GM19372 (cell line): ENCODE results near the gene TIFAB.
"Not testable (repeated sequence)": the region's sequence is repeated elsewhere in the genome, so short reads cannot be mapped to it uniquely, and the experiment has no call there.

Experiments
- ATAC-seq: cut with Tn5 transposase; IDR thresholded peaks from one replicate; pipeline ENCODE4 v1.9.1; 2021; ENCODE audit warnings: mild to moderate bottlenecking, low read depth, moderate library complexity; ENCODE audit not compliant: unreplicated experiment

Gene TIFAB, protein sequence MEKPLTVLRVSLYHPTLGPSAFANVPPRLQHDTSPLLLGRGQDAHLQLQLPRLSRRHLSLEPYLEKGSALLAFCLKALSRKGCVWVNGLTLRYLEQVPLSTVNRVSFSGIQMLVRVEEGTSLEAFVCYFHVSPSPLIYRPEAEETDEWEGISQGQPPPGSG

GRCh38 chr5:135452321-135453030 lies at the start of gene TIFAB:
TSS of gene TIFAB (minus strand) at chr5:135452351. CDS start at chr5:135449939, 2,412 bp downstream.
- ATAC-seq, result no peak

DNA sequence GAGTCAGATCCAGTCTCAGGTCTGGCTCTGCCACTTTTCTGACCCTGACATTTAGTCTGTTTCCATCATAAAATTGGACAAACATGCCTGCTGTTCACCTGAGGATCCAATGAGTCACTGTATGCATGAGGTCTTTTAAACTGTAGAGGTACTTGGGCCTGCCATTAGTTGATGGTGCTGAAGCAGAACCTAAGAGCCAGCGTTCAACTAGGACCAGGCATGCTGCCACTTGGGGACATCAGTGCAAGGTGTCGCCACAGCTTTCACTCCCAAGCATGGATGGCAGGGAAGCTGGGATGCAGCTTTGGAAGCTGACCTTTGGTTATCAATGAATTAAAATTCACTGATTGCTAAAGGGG lies 46.5 kb upstream of the TIFAB start:
- ATAC-seq, result no peak

DNA sequence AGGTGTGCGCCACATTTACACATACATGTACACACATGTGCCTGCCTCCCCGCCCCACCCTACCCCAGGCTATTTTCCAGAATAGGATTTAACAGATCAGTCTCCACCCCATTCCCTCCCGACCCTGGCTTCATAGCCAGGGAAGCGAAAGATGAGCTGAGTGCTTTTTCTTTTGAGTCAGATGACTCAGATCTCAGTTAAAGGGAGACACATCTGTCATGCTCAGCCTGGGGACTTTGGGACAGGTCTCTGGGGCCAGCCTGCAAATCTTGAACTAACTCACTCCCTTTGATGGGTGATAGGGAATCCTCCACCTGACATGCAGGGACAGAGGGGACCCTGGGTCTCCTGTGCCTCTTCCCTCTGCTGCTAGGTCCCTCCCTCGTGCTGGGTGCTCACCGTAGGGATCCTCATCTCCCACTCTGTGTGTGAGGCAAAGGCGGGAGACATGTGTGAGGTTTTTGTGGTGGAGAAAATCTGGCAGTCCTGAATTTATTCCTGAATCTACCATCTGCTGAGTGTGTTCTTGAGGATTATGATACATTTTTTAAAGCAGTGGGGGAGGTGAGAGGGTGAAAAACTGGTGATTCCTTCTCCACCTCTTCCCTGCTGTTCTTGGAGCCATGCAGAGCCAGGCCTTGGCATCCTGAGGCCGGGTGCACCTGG lies 46.0 kb upstream of the TIFAB start:
- ATAC-seq, result no peak

- ATAC-seq, result not testable (repeated sequence)
These were observed 43.4 kb upstream of the TIFAB start for GRCh38 chr5:135495531-135495930.

GRCh38 chr5:135494196-135494595 lies 42.0 kb upstream of the TIFAB start:
- ATAC-seq, result no peak

GRCh38 chr5:135493406-135494180 lies 41.4 kb upstream of the TIFAB start:
- no peak for ATAC-seq

GRCh38 chr5:135492319-135492626 lies 40.1 kb upstream of the TIFAB start:
- ATAC-seq, result no peak

GRCh38 chr5:135491552-135492318 lies 39.6 kb upstream of the TIFAB start:
- ATAC-seq, result no peak

DNA sequence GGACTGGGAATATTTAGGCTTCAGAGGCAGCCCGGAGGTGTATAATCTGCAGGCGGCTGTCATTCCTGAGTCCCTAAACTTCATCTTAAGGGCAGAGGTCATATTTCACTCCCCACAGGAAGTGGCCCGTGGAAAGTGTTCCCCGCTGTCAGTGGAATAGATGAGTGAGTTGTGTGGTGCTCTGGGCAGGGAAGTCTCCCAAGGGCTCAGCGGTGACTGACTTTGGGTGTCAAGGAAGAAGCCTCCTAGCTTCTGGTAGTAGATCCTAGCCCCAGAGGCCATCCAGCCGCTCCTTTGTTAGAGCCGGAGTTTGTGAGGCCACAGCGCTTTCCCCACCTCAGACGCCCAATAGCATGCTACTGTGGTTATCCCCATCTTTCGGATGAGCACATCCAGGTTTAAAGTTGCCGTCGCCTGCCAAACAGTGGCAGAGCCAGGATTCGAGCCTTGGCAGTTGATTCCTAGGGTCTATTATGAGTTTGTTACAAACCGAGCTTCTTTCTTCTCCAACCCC lies 38.9 kb upstream of the TIFAB start:
- ATAC-seq, result no peak

GRCh38 chr5:135490245-135491037 lies 38.3 kb upstream of the TIFAB start:
- ATAC-seq, result no peak

DNA sequence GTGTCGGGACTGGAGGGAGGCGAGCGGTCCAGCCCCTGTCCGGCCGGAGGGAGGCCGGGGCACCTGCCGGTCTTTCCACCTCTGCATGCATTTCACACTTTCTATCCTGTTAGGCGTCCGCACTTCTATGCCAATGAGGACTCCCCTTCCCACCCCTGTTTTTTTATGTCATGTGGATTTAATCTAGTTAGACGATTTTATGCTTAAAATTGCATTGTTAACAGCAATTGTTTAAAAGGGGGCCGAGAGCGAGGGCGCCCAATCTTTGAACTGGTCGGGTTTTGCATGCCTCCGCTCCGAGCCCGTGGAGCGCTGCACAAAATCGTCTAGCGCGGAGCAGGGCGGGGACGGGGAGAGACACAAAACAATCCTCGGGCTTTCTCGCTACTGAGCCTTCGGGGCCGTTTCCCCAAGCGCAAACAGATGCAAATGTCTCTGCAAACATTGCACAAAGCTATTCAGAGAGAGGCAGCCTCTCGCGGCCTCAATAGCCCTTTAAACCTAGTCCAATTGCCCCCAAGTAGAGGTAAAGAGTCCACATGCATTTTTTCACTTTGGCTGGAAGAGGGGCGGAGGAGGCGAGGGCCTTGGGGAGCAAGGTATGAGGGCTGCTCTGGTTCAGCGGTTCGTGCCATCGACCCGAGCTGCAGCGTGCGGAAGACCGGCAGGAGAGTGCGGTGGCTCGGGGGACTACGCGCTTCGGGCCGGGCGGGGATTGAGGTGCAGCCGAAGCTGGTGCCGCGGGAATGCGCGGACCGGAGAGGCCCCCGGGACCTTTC lies 37.5 kb upstream of the TIFAB start:
- no peak for ATAC-seq

- ATAC-seq, result no peak
These were observed 36.7 kb upstream of the TIFAB start for GRCh38 chr5:135488727-135489465.

GRCh38 chr5:135487839-135488514 lies 35.8 kb upstream of the TIFAB start:
- ATAC-seq, result no peak

GRCh38 chr5:135487037-135487395 lies 34.9 kb upstream of the TIFAB start:
- ATAC-seq, result no peak

DNA sequence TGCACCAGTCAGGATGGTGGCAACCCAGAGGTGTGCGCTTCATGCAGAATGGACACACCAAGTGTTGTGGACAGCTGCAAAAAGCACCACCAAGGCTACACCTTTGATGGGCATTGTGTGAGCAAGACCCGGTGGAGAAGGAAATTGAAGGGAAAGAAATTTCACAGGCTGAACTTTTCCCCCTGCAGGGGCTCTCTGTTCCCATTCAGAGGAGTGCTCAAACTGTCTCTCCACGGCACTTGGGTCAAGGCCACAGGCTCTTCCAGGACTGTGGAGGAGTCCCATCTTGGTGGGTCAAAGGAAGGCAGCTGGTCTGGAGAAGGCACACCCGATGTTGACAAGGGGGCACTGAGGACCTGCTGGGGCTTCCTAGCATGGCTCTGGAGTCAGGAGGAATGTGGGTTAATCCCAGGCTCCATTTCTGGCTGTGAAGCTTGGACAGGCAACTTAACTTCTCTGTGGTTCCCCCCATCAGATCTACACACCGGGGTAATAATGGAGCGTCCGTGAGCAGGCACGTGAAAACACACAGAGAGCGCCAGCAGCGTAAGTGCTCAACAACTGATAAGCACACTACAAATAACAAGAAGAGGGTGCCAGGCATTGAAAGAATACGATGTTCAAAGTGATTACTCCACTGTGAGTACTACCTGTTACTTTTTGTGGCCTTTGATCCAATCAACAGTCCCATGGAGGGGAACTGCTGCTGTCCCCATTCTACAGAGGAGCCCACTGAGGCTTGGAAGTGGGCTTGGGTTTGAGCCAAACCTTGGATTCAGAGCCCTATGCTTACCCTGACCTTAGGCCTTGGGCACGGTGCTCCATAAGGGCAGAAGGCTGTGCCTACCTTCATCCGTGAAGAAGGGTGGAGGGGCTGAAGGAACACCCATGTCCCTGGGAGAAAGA lies 34.2 kb upstream of the TIFAB start:
- ATAC-seq, result no peak

DNA sequence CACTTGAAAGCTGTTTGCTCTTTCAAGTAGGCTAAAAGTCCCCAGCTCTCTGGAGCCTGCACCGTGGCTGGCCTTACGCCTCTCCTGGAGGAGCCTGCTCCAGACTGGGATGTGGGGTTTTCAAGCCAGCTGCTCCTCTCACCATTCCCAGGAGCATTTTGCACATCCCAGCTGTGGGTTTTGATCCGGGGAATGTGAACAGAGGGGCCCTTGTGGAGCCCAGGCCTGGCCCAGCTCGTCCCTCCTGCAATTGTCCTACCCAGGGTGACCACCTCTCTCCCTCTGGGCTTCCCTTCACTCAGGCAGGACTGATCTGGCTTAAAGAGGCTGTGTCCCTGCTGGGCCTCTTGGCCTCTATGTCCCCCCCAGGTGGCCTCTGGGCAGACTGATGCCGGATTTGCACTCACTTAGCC lies 32.5 kb upstream of the TIFAB start:
- no peak for ATAC-seq

GRCh38 chr5:135483254-135483653 lies 31.1 kb upstream of the TIFAB start:
- ATAC-seq, result no peak
